GM20431 (cell line): ENCODE data around the gene PXYLP1.

Experiments used
- in situ Hi-C: fragments of 300-500 bp; cut with MseI, MboI; formaldehyde crosslinking; loops from one replicate; pipeline ENCODE4 v1.15.0; 2020; ENCODE audit warnings: low sequenced_read_pairs; ENCODE audit not compliant: unreplicated experiment

PXYLP1 gene

GRCh38 chr3:141227216-141227615, 4.4 kb upstream of the PXYLP1 start:
- in situ Hi-C loops, result no loop called here

GRCh38 chr3:141227752-141228151, 3.9 kb upstream of the PXYLP1 start:
- in situ Hi-C loops, result no loop called here

- in situ Hi-C loops, result no loop called here
Observed at GRCh38 chr3:141228395-141228794, 3.2 kb upstream of the PXYLP1 start.

- in situ Hi-C loops, result no loop called here
Observed at GRCh38 chr3:141229132-141229531, 2.5 kb upstream of the PXYLP1 start.

- in situ Hi-C loops, result no loop called here
Observed at GRCh38 chr3:141230293-141230692, 1.3 kb upstream of the PXYLP1 start.

- in situ Hi-C loops, result no loop called here
Observed at GRCh38 chr3:141231952-141232823, 563 bp downstream of the PXYLP1 start.

- in situ Hi-C loops, result no loop called here
Observed at GRCh38 chr3:141233457-141234161, 2.0 kb downstream of the PXYLP1 start.

- in situ Hi-C loops, result no loop called here
Observed at GRCh38 chr3:141234283-141234682, 2.7 kb downstream of the PXYLP1 start.

- in situ Hi-C loops, result no loop called here
Observed at GRCh38 chr3:141235661-141236171, 4.1 kb downstream of the PXYLP1 start.

- in situ Hi-C loops, result no loop called here
Observed at GRCh38 chr3:141236361-141236760, 4.7 kb downstream of the PXYLP1 start.

GRCh38 chr3:141237701-141238521, 6.3 kb downstream of the PXYLP1 start:
- in situ Hi-C loops, result no loop called here

- in situ Hi-C loops, result no loop called here
Observed at GRCh38 chr3:141239511-141240281, 8.1 kb downstream of the PXYLP1 start.

GRCh38 chr3:141240286-141240685, 8.7 kb downstream of the PXYLP1 start:
- in situ Hi-C loops, result no loop called here

- in situ Hi-C loops, result no loop called here
Observed at GRCh38 chr3:141240687-141241615, 9.3 kb downstream of the PXYLP1 start.

- in situ Hi-C loops, result no loop called here
Observed at GRCh38 chr3:141241616-141242376, 10.2 kb downstream of the PXYLP1 start.

GRCh38 chr3:141242377-141243092, 10.9 kb downstream of the PXYLP1 start:
- in situ Hi-C loops, result no loop called here

- in situ Hi-C loops, result no loop called here
Observed at GRCh38 chr3:141243271-141243707, 11.7 kb downstream of the PXYLP1 start.
